Peyer's patch (tissue), 4 donors: Measurements from ENCODE around the gene KLHL30.

Experiments used
- CTCF ChIP-seq, 6 experiments: fragments of 450-650 bp in 4 of 6; fragments of 200-600 bp in 2 of 6; sonication (generic) in 1 of 6; IDR thresholded peaks; one replicate each; pipeline ENCODE4 v1.5.1; 2017 to 2019; ENCODE audit warnings: antibody characterized with exemption in 6 of 6, mild to moderate bottlenecking in 3 of 6, moderate library complexity in 1 of 6
- POLR2A ChIP-seq, 2 donors: fragments of 450-650 bp; IDR thresholded peaks; one replicate each; pipeline ENCODE4 v1.5.1; 2017; ENCODE audit warnings: antibody characterized with exemption in 2 of 2, mild to moderate bottlenecking in 2 of 2, moderate library complexity in 2 of 2

- TF ChIP-seq POLR2A (IDR thresholded peaks at IDR 0.05), result no peak
- TF ChIP-seq CTCF (IDR thresholded peaks at IDR 0.05), result no peak
Measured at GRCh38 chr2:238128061-238128440, 10.4 kb upstream of the KLHL30 start.
